Inferior parietal cortex (tissue), 1 donor: ENCODE data around the gene RTN4R.

Source experiments
- DNase-seq: peaks from one replicate; pipeline ENCODE4 v3.0.0-alpha.2; 2016; ENCODE audit errors: extremely low spot score

RTN4R gene

DNA sequence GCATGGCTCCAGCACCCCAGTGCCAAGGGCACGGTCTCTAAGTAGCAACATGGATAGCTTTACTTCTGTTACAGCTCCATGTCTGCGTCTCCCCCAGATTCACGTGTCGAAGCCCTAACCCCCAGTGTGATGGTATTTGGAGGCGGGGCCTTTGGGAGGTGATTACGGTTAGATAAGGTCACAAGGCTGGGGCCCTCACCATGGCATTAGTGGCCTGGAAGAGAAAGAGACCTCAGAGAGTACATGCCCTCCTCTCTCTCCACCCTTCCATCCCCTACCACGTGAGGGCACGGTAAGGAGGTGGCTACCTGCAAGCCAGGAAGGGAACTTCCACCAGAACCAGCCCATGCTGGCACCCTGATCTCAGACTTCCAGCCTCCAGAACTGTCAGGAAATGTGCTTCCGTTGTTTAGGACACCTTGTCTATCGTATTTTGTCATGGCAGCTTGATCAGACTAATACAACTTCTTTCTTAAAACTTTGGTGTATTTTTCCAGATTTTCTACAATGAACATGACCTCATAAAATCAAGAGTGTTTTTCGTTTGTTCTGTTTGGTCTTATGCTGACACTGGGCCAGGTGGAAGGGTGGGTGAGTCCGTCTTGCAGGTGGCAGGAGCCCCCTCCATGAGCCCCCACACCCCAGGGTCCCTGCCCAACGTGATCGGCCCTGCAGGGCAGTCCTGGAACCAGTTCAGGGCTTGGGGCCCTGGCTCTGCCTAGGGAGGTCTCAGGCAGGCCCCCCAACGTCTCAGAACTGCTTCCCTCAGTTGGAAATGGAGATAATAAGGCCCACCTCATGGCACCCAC is 10.7 kb downstream of the RTN4R start:
- no peak for DNase-seq

DNA sequence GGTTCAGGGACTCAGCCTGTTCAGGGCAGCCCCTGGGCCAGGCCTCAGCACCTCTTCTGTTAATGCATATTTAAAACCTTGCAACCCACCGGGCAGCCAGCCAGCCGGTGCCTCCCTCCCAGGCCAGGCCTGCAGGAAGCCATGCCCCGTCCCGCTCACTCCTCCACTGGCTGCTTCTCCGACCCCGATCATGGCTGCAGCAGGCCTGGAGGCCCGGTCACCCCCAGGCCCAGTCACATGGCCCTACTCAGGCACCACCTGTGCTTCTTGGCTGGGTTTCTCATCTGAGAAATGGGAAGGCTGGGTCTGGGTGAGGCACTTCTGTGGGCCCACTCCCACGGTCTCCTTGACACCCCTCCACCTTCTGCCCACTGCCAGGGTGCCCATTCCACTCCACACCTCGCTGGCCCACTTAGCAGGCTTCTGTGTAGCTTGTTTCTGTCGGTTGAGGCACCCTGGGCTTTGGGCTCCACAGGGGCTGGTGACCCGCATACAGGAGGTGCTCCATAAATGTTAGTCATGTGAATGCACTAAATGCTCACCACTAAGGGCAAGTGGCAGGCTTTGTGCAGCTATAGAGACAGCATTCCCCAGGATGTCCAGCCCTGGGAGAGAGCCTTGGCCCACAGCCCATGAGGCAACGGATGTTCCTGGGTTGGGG is 11.4 kb downstream of the RTN4R start:
- no peak for DNase-seq

- DNase-seq = no peak
These were observed 12.1 kb downstream of the RTN4R start for GRCh38 chr22:20256027-20256426.

DNA sequence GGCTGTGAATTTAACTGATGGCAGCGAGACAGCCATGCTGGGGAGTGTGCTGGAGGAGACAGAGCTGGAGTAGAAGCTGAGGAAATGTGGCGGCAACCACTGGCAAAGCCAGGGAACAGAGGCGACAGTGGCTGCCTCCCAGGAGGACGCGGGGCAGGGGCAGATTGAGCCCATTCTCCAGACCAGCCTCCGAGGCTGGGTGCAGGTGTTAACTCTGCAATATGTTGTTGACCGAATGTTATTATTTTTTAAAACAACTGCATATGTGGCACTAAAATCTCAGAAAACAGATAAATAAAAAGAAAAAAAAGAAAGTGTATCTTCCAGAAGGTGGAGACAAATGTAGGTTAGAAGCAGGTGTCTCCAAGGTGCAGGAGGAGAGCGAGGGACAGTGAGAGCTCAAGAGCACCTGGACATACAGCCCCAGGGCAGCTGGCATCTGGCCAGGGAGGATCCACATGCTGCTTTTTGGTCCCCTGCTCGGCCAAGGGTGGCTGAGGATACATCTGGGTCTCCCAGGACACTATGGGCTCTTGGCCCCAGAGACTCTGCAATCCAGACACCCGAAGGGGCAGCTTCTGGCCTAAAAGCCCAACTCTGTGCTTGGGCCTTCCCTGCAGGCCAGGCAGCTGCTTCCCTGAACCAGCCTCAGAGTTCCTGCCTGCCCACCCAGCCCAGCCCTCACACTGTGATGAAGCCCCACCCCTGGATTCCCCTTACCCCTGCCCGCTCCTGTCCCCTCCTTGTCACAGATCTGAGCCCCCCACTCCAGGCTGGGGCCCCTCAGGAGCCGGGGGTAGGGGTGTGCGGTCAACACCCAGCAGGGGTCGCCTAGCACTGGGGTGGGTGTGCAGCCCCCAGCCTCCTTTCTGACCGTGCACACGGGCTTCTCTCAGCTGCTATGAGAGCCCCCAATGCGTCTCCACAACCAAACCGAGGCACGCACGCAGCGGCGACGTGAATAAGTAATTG is 12.9 kb downstream of the RTN4R start:
- no peak for DNase-seq

DNA sequence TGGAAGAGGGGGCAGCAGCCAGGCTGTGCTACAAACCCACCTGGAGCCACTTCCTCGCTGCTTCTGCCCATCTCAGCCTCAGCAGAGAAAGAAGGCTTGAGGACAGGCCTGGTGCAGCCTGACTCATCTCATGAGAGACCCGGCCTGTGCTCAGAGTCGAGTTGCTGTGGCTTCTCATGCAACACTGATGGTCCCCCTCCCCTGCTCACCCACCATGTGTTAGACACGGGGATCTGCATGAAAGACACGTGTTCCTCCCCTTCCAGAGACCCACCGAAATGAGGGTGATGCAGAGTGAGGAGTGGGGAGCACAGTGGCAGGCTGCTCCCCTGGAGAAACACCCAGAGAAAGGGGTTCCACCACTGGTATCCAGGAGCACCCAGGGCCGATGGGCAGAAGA is 15.0 kb downstream of the RTN4R start:
- no peak for DNase-seq

- no peak for DNase-seq
These were observed 16.1 kb downstream of the RTN4R start for GRCh38 chr22:20251981-20252380.

DNA sequence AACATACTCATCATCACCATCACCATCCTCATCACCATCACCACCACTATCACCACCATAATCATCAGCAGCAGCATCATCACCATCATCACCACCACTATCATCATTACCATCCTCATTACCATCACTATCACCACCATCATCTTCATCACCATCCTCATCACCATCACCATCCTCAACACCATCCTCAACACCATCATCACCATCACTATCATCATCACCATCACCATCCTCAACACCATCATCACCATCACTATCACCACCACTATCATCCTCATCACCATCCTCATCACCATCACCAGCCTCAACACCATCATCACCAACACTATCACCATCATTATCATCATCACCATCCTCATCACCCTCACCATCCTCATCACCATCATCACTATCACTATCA is 16.6 kb downstream of the RTN4R start:
- DNase-seq = no peak

GRCh38 chr22:20249797-20250354 is 18.2 kb downstream of the RTN4R start:
- no peak for DNase-seq

DNA sequence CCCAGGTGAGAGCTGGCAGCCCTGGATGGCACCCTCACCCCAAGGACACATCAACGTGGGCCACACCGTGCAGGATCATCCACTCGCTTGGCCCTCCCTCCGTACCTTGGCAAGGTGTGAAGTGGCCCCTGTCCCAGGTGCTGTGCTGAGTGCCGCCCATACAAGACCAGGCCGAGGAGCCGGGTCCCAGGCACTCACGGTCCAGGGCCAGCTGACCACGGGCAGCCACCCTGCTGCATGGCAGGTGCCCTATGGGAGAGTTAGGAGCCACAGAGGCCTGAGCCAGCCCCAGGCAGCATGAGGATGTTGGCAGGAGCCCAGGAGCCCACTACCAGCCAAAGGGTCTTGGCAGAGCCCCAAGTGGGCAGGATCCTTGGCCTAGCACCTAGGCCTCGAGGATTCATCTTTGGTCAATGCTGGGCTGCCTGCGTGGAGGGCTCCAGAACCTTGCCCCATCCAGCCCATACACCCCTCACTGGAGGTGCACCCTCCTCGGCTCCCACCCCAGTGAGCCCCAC is 19.6 kb downstream of the RTN4R start:
- DNase-seq = no peak

DNA sequence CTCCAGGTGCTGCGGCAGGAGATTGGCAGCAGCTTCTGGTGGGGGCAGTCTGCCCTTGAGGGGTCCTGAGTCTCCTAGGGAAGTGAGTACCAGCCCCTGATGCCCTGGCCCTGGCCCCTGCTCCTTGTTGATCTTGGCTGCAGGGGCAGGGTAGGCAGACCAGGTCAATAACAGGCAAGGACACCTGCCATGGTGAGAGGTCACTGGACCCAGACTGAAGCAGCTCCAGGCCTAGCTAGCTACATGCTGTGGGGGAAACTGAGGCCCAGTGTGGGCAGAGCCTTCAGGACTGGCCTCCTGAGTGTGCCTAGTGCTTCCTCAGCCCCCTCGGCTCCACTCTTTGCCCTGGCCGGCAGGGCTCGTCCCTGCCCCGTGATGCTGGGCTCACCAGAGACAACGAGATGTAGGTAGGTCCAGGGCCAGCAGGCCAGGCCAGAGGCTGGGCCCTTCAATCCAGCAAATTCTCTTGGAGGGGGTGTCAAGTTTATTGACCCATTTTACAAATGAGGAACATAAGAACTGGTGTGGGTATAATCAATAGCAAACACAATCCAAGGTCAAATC is 20.4 kb downstream of the RTN4R start:
- DNase-seq = no peak

GRCh38 chr22:20247010-20247505 is 21.1 kb downstream of the RTN4R start:
- no peak for DNase-seq

DNA sequence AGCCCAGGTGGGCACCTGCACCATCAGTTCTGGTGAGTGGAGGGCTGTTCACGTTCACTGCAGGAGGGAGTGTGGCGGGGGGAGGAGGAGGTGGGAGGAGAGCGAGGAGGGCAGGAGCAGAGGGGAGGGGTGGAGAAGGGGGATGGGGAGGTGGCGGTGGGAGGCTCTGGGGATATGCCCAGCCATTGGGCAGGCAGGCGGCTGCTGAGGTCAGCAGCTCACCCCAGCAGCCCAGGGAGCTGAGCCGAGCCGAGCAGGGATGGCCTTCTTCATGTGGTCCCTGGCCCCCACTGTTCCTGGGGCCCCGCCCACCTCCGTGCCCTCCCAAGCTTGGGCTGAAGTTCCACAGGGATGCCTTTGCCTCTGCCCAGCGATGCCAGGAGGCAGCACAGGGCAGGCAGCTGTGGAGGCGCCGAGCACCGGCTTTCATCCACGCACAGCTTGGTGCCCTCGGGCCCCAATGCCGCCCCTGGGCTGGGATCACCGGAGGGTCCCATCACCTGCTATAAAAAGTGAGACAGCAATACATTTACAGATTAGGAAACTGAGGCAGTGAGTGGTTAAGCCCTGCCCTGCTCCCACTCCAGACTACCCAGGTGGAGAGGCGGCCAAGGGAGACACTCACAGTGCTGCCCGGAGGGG is 21.6 kb downstream of the RTN4R start:
- DNase-seq = no peak

GRCh38 chr22:20245577-20246367 is 22.3 kb downstream of the RTN4R start:
- DNase-seq = no peak

DNA sequence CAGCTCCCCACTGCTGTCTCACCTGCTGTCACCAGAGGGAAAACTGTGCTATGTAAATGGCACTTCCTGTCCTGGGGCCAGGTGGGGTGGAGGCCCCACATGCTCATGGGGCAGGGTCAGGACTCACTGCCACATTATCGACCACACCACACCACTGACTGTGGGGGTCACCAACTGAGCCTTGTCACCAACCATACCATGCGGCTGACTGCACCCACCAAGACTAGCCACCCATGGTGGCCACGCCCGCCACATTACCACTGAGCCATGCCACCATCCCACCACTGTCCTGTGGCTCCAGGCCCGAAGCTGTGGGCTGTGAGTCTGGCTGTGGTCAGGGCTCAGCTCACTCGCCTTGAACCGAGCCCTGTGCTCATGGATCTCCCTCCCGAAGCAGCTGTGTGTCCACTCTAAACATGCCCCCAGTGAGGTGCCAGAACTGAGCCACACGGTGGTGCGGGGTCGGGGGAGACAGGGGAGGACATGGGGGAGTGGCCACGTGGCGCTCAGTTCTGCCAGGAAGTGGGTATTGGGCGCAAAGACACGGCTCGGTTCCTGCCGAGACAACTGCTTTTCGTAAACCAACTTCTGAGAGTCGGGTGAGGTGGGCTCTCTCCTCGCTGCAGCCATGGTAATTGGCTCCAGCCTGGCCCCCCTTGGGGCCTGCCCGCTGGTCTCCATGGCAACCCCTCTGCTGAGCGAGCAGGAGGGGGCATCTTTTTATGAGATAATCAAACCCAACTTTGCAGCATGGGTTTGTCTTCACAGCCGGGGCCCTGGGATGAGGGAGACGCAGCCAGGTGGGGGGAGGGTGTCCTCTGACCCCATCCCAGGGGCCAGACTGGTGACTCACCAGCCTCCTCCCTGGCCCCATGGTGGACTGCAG is 23.2 kb downstream of the RTN4R start:
- no peak for DNase-seq

DNA sequence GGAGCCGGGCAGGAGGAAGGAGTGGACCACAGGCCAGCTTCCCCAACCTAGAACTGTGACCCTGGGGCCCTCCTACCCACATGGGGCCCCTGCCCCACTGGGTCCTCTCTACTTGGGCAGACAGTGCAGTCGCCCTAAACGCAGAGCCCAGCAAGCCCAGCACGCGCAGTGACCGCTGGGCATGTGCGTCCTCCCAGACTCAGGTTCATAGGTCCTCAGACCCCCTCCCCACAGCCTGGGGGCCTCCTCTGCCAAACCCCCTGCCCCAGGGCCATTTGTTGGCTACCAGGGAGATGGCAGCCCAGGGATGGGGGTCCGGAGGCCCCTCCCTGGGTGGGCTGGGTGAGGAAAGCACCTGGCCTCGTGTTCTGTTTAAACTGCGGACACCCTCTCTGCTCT is 23.9 kb downstream of the RTN4R start:
- no peak for DNase-seq

GRCh38 chr22:20243537-20244249 is 24.4 kb downstream of the RTN4R start:
- no peak for DNase-seq

DNA sequence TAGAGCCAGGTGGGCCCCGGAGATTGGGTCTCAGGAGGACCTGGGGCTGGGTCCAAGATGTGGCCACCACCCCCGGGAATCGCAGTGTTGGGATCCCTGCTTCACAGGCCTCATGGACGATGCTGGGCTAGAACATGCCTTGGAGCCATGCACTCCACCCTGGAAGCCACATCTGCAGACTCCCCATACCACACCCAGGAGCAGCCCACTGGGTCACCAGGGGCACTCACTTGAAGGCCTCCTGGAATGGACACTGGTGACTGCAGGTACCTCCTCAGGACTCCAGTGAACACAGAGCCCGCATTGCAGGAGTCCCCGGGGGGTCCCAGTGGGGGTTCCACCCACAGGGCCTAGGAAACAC is 25.0 kb downstream of the RTN4R start:
- DNase-seq = no peak
